Testis (tissue), 3 donors: ENCODE measurements around the gene GNPTG. TPM values are rescaled to one million over a fixed set of nuclear protein-coding genes. Genes with fewer than 3 reads are reported as not detected.

Source experiments
- DNase-seq: peaks from one replicate; pipeline ENCODE4 v3.0.0-alpha.2; 2019
- H3K27ac ChIP-seq, 2 donors: fragments of 200-600 bp; sonication (generic); one replicate each; pipeline ENCODE4 v1.5.1; 2019
- H3K27me3 ChIP-seq: fragments of 200-600 bp; sonication (generic); one replicate; pipeline ENCODE4 v1.5.1; 2019
- H3K36me3 ChIP-seq: fragments of 200-600 bp; sonication (generic); one replicate; pipeline ENCODE4 v1.5.1; 2017; ENCODE audit warnings: low read depth; ENCODE audit errors: missing control alignments
- H3K4me1 ChIP-seq: fragments of 200-600 bp; sonication (generic); one replicate; pipeline ENCODE4 v1.5.1; 2019
- H3K4me3 ChIP-seq, 2 donors: fragments of 200-600 bp; sonication (generic); one replicate each; pipeline ENCODE4 v1.5.1; 2017 to 2019
- H3K9me3 ChIP-seq: fragments of 200-600 bp; sonication (generic); one replicate; pipeline ENCODE4 v1.5.1; 2017
- POLR2A ChIP-seq: fragments of 450-650 bp; IDR thresholded peaks from one replicate; pipeline ENCODE4 v1.6.1; 2017; ENCODE audit warnings: antibody characterized with exemption, mild to moderate bottlenecking, moderate library complexity
- WGBS, 2 donors: methylation state at CpG; one replicate each; pipeline ENCODE4 v1.1.5; 2018; 5-methylcytosine and 5-hydroxymethylcytosine counted together
- intact Hi-C: fragments of 100-400 bp; cut with DNase I; formaldehyde crosslinking; loops from one replicate; pipeline ENCODE4 v1.15.1; 2023; ENCODE audit warnings: low total_unique reads
- polyA plus RNA-seq: library from polyadenylated mRNA; stranded (reverse); fragments of 350-450 nt; fragmentation: Illumina TruSeq; extraction: RNeasy Lipid Tissue Mini Kit (QIAGEN cat#74804); gene quantifications from one replicate; pipeline ENCODE4 v1.2.3, GENCODE V29; 2014; ENCODE audit warnings: low read depth, low replicate concordance; ENCODE audit not compliant: insufficient read depth
- total RNA-seq, 2 donors: library from RNA; depleted of rRNA; stranded (reverse); fragments of >200 nt; gene quantifications; one replicate each; pipeline ENCODE4 v1.2.3, GENCODE V29; 2016
- TF ChIP-seq, protein P1 (sequence below), 3 experiments: fragments of 450-650 bp in 2 of 3; fragments of 200-600 bp in 1 of 3; sonication (generic) in 1 of 3; IDR thresholded peaks; one replicate each; pipeline ENCODE4 v1.5.1; 2016 to 2019; ENCODE audit warnings: antibody characterized with exemption in 3 of 3, mild to moderate bottlenecking in 2 of 3, moderate library complexity in 1 of 3

GNPTG gene
- total and polyA plus RNA-seq, 3 donors from 2014 or later: 67.8 to 150 (median 106) TPM

- intact Hi-C loops: no loop called here
Observed at GRCh38 chr16:1323296-1324239, 28.2 kb upstream of the GNPTG start.

GRCh38 chr16:1324286-1324826, 27.4 kb upstream of the GNPTG start:
- no peaks in the 10 kb centered on the region for H3K9me3 ChIP-seq
- TF ChIP-seq POLR2A: no peak
- TF ChIP-seq, protein P1, sequence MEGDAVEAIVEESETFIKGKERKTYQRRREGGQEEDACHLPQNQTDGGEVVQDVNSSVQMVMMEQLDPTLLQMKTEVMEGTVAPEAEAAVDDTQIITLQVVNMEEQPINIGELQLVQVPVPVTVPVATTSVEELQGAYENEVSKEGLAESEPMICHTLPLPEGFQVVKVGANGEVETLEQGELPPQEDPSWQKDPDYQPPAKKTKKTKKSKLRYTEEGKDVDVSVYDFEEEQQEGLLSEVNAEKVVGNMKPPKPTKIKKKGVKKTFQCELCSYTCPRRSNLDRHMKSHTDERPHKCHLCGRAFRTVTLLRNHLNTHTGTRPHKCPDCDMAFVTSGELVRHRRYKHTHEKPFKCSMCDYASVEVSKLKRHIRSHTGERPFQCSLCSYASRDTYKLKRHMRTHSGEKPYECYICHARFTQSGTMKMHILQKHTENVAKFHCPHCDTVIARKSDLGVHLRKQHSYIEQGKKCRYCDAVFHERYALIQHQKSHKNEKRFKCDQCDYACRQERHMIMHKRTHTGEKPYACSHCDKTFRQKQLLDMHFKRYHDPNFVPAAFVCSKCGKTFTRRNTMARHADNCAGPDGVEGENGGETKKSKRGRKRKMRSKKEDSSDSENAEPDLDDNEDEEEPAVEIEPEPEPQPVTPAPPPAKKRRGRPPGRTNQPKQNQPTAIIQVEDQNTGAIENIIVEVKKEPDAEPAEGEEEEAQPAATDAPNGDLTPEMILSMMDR (IDR thresholded peaks at IDR 0.05): no peak
- DNase-seq: no peak
- no peaks in the 10 kb centered on the region for H3K4me1 ChIP-seq
- H3K27me3 ChIP-seq: no peaks in the 10 kb centered on the region
- H3K27ac ChIP-seq: no peak overlapping the region
- intact Hi-C loops: no loop called here
- 84 to 87% methylated on average over 16 to 22 of the region's 22 CpGs for WGBS, 2 donors
- H3K4me3 ChIP-seq: no peak overlapping the region
- no peaks in the 10 kb centered on the region for H3K36me3 ChIP-seq

More at GRCh38 chr16:1323296-1324239, 28.2 kb upstream of the GNPTG start:
- Histone ChIP-seq H3K4me3 (no peak overlapping the region), H3K9me3 (no peaks in the 10 kb centered on the region), H3K36me3 (no peaks in the 10 kb centered on the region), H3K27me3 (no peaks in the 10 kb centered on the region), H3K27ac (no peak overlapping the region), H3K4me1 (no peaks in the 10 kb centered on the region)
- 76 to 84% methylated on average over 20 to 35 of the region's 35 CpGs for WGBS, 2 donors
- no peak for DNase-seq
- TF ChIP-seq, protein P1 (IDR thresholded peaks at IDR 0.05): no peak
- no peak for TF ChIP-seq POLR2A

DNA sequence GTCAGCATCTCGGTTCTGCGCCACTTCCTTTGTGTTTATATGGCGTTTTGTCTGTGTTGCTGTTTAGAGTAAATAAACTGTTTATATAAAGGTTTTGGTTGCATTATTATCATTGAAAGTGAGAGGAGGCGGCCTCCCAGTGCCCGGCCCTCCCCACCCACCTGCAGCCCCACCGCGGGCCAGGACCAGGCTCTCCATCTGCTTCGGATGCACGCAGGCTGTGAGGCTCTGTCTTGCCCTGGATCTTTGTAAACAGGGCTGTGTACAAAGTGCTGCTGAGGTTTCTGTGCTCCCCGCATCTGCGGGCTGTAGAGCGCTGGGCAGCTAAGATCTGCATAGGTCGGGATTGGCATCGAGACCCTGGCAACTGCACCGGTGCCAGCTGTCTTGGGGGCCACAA, 26.5 kb upstream of the GNPTG start:
- no peak overlapping the region for H3K27ac ChIP-seq
- H3K9me3 ChIP-seq: no peaks in the 10 kb centered on the region
- H3K36me3 ChIP-seq: no peaks in the 10 kb centered on the region
- WGBS, 2 donors: 88 to 90% methylated on average over 12 to 15 of the region's 15 CpGs
- no peak for DNase-seq
- no peaks in the 10 kb centered on the region for H3K4me1 ChIP-seq
- no peak overlapping the region for H3K4me3 ChIP-seq
- H3K27me3 ChIP-seq: no peaks in the 10 kb centered on the region
- intact Hi-C loops: no loop called here
- TF ChIP-seq, protein P1 (IDR thresholded peaks at IDR 0.05): no peak

- intact Hi-C loops: no loop called here
Observed at GRCh38 chr16:1325673-1326371, 25.9 kb upstream of the GNPTG start.

More at GRCh38 chr16:1325673-1326371, 25.9 kb upstream of the GNPTG start:
- Histone ChIP-seq H3K4me3 (no peak overlapping the region), H3K27me3 (no peaks in the 10 kb centered on the region), H3K36me3 (no peaks in the 10 kb centered on the region), H3K27ac (no peak overlapping the region), H3K9me3 (no peaks in the 10 kb centered on the region), H3K4me1 (no peaks in the 10 kb centered on the region)
- TF ChIP-seq POLR2A: no peak
- TF ChIP-seq, protein P1 (IDR thresholded peaks at IDR 0.05): no peak
- DNase-seq: no peak
- 65 to 85% methylated on average over 7 to 19 of the region's 20 CpGs for WGBS, 2 donors
